Measurements from ENCODE around the gene EIF2B5. TPM values are rescaled to one million over a fixed set of nuclear protein-coding genes. Genes with fewer than 3 reads are reported as not detected.

The EIF2B5 gene
- total RNA-seq (2016; rRNA removed; fragmentation: Illumina TruSeq; extraction: Trizol) (60.2 and 60.3 TPM in 2 replicates), polyA plus RNA-seq (2011; rRNA removed) (38.4 and 42.2 TPM in 2 replicates), polyA minus RNA-seq (2011; rRNA and poly(A)+ RNA removed; ENCODE audit: low replicate concordance) (63.6 and 87.1 TPM in 2 replicates), Bru-seq, nascent RNA (percentile 86 among the genes with signal in this experiment), BruChase-seq, experiment 1, labeled RNA remaining after a 6-hour chase (percentile 93 among the genes with signal in this experiment), BruChase-seq, experiment 2, labeled RNA remaining after a 2-hour chase (percentile 91 among the genes with signal in this experiment)
- total RNA-seq (2016; cell fraction: cytosol; rRNA removed; fragmentation: Illumina TruSeq; extraction: Trizol; ENCODE audit: low read depth): 13.3 and 14.4 TPM in 2 replicates
- total RNA-seq (2016; cell fraction: insoluble cytoplasmic fraction; rRNA removed; fragmentation: Illumina TruSeq; extraction: Trizol): 56.4 and 59.3 TPM in 2 replicates
- 25.4 and 30.0 TPM in 2 replicates for total RNA-seq (2016; cell fraction: membrane; rRNA removed; fragmentation: Illumina TruSeq; extraction: Trizol)
- 46.2 and 46.9 TPM in 2 replicates for total RNA-seq (2016; cell fraction: nucleus; rRNA removed; fragmentation: Illumina TruSeq; extraction: Trizol)
- polyA plus RNA-seq (2011; cell fraction: cytosol; rRNA removed): 31.2 and 31.6 TPM in 2 replicates
- 105 and 110 TPM in 2 replicates for polyA plus RNA-seq (2011; cell fraction: nucleus; rRNA removed)
- 31.8 and 34.3 TPM in 2 replicates for polyA plus RNA-seq (2012)
- 12.5 and 14.4 TPM in 2 replicates for polyA plus RNA-seq (2016; cell fraction: cytosol; fragmentation: Illumina TruSeq; extraction: Trizol; ENCODE audit: low read depth)
- polyA plus RNA-seq (2016; cell fraction: insoluble cytoplasmic fraction; fragmentation: Illumina TruSeq; extraction: Trizol; ENCODE audit: low read depth): 49.2 and 49.4 TPM in 2 replicates
- polyA plus RNA-seq (2016; cell fraction: membrane; fragmentation: Illumina TruSeq; extraction: Trizol; ENCODE audit: low read depth): 17.8 and 21.2 TPM in 2 replicates
- polyA plus RNA-seq (2016; cell fraction: nucleus; fragmentation: Illumina TruSeq; extraction: Trizol; ENCODE audit: insufficient read depth, low read depth): 79.9 and 81.6 TPM in 2 replicates
- 14.2 and 16.3 TPM in 2 replicates for polyA minus RNA-seq (2011; cell fraction: cytosol; rRNA and poly(A)+ RNA removed)
- polyA minus RNA-seq (2011; cell fraction: nucleus; rRNA and poly(A)+ RNA removed): 53.6 and 66.0 TPM in 2 replicates
- long read RNA-seq, experiment 1, transcript EIF2B5-201 (16 exons, 2,656 nt): major isoform, 43 of 68 reads
- long read RNA-seq, experiment 1, transcript EIF2B5-202 (2 exons, 585 nt): minor isoform, 6 of 68 reads
- long read RNA-seq, experiment 1, partial matches to known transcripts: 13 of 68 reads
- long read RNA-seq, experiment 1, other reads (novel, unspliced or antisense): 5 of 68 reads
- long read RNA-seq, experiment 2, transcript EIF2B5-201 (16 exons, 2,656 nt): major isoform, 78 of 125 reads
- long read RNA-seq, experiment 2, partial matches to known transcripts: 34 of 125 reads
- long read RNA-seq, experiment 2, other reads (novel, unspliced or antisense): 10 of 125 reads

- Histone ChIP-seq H3K4me3 (replicated peaks in 1 of 3; ENCODE audit: insufficient read depth in 1 of 3, low read depth in 2 of 3, low read length in 3 of 3) (peak within 1 kb of the TSS; percentile 86 to 94 (median 93)), H3K4me1 (ENCODE audit: insufficient read depth, low read length) (peaks cover 23% of the 10 kb centered on the region), H2AFZ (ENCODE audit: low read length) (peak within 1 kb of the TSS; percentile 56), H3K4me2 (ENCODE audit: low read depth, low read length) (peak within 1 kb of the TSS; percentile 82), H3K27me3 (ENCODE audit: control insufficient read depth in 1 of 2, insufficient read depth in 2 of 2, low read length in 2 of 2) (no peaks in the 10 kb centered on the region; a peak in 1 of 5 replicates), H3K9me3 (ENCODE audit: low read length) (no peaks in the 10 kb centered on the region), H3K27ac (ENCODE audit: extremely low read length, insufficient read depth, low read length) (peak within 1 kb of the TSS; percentile 61), H4K20me1 (ENCODE audit: insufficient read depth, low read length) (no peaks in the 10 kb centered on the region), H3K9ac (ENCODE audit: insufficient read depth, low read depth, low read length) (peak within 1 kb of the TSS; percentile 89), H3K36me3 (replicated peaks in 1 of 2; ENCODE audit: control insufficient read depth in 1 of 2, insufficient read depth in 2 of 2, low read length in 2 of 2) (peaks cover 4 to 11% of the 10 kb centered on the region in 2 experiments; a peak in 4 of 5 replicates), H3K79me2 (ENCODE audit: insufficient read depth, low read length) (peaks cover 30% of the 10 kb centered on the region)
- POLR2A ChIA-PET: interaction anchor here (0.6 to 2.8 kb wide), 15 partner anchors 10 to 251 kb away, joined by 3 to 28 read pairs (median 5); partner anchors contain the start of genes ABCC5, ABCF3, DVL3 and PARL
- no TSS peak for BruUV-seq (replicated peaks)
- CTCF ChIA-PET (ENCODE audit: low intra/inter-chr PET ratio, low total read pairs): no interaction called here
- DNase-seq (ENCODE audit: low spot score) (peak; percentile 95), FAIRE-seq (peak; percentile 82), ATAC-seq (peak; percentile 89)
- intact Hi-C loops (cut with micrococcal nuclease; ENCODE audit: unreplicated experiment): loop anchor here (2.0 kb wide), 1 partner anchor 241 kb away; no protein-coding TSS in a partner anchor
- under 1% methylated on average over 30 of the region's 56 CpGs for WGBS (ENCODE audit: low lambda C conversion rate)
- in situ Hi-C loops (cut with HindIII; ENCODE audit: extremely low pct_ligation_motif_present, low pct_unique_long_range_greater_than_20kb): loop anchor here (25.0 kb wide), 1 partner anchor 248 kb away; the partner anchor contains the start of gene PARL
- TF ChIP-seq RAD51 (IDR thresholded peaks at IDR 0.05; ENCODE audit: borderline replicate concordance) (no peak), ELF4 (CRISPR knock-in tag; IDR thresholded peaks at IDR 0.05; ENCODE audit: borderline replicate concordance) (peak; percentile 98), ZNF160 (CRISPR knock-in tag; IDR thresholded peaks at IDR 0.05) (no peak), RFXANK (CRISPR knock-in tag; IDR thresholded peaks at IDR 0.05) (peak; percentile 85), ZNF598 (CRISPR knock-in tag; IDR thresholded peaks at IDR 0.05; ENCODE audit: borderline replicate concordance) (no peak), ZNF674 (CRISPR knock-in tag; IDR thresholded peaks at IDR 0.05; ENCODE audit: low read depth) (peak; percentile 65; the same call in 1 of the 2 replicates), MLLT10 (CRISPR knock-in tag; IDR thresholded peaks at IDR 0.05) (no peak), IRF9 (CRISPR knock-in tag; IDR thresholded peaks at IDR 0.05; ENCODE audit: borderline replicate concordance) (peak; percentile 50; the same call in 1 of the 2 replicates), NR2C2 (CRISPR knock-in tag; IDR thresholded peaks at IDR 0.05; ENCODE audit: borderline replicate concordance) (peak; percentile 81), ZSCAN22 (CRISPR knock-in tag; IDR thresholded peaks at IDR 0.05) (no peak), SOX5 (CRISPR knock-in tag; IDR thresholded peaks at IDR 0.05; ENCODE audit: borderline replicate concordance) (peak; percentile 40; the same call in 1 of the 2 replicates), ZNF337 (CRISPR knock-in tag; IDR thresholded peaks at IDR 0.05; ENCODE audit: borderline replicate concordance, low read depth) (no peak), CBX5 (CRISPR knock-in tag; IDR thresholded peaks at IDR 0.05; ENCODE audit: borderline replicate concordance) (peak; percentile 88)
- TF ChIP-seq, protein P1, sequence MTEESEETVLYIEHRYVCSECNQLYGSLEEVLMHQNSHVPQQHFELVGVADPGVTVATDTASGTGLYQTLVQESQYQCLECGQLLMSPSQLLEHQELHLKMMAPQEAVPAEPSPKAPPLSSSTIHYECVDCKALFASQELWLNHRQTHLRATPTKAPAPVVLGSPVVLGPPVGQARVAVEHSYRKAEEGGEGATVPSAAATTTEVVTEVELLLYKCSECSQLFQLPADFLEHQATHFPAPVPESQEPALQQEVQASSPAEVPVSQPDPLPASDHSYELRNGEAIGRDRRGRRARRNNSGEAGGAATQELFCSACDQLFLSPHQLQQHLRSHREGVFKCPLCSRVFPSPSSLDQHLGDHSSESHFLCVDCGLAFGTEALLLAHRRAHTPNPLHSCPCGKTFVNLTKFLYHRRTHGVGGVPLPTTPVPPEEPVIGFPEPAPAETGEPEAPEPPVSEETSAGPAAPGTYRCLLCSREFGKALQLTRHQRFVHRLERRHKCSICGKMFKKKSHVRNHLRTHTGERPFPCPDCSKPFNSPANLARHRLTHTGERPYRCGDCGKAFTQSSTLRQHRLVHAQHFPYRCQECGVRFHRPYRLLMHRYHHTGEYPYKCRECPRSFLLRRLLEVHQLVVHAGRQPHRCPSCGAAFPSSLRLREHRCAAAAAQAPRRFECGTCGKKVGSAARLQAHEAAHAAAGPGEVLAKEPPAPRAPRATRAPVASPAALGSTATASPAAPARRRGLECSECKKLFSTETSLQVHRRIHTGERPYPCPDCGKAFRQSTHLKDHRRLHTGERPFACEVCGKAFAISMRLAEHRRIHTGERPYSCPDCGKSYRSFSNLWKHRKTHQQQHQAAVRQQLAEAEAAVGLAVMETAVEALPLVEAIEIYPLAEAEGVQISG (CRISPR knock-in tag; IDR thresholded peaks at IDR 0.05): peak; percentile 98
Measured at GRCh38 chr3:184135149-184135910, at the start of gene EIF2B5. EIF2B5 (plus strand) TSS chr3:184135358; CDS start chr3:184135386, 28 bp downstream.
